HepG2 (cell line): ENCODE measurements around the gene RSPH1.

Experiments
- ATF6 ChIP-seq: sonication (generic); formaldehyde crosslinking; conservative IDR thresholded peaks from 2 replicates; pipeline ENCODE4 v1.4.0; 2020; ENCODE audit warnings: missing genetic modification reagents
- ELF4 ChIP-seq: sonication (generic); formaldehyde crosslinking; IDR thresholded peaks from 2 replicates; pipeline ENCODE4 v1.5.0; 2020; ENCODE audit warnings: missing genetic modification reagents, mild to moderate bottlenecking, moderate library complexity, borderline replicate concordance
- FOXJ3 ChIP-seq: sonication (generic); formaldehyde crosslinking; IDR thresholded peaks from 2 replicates; pipeline ENCODE4 v1.4.0; 2020; ENCODE audit warnings: missing genetic modification reagents, mild to moderate bottlenecking, borderline replicate concordance
- SMC3 ChIP-seq: IDR thresholded peaks from 2 replicates; pipeline ENCODE4 v1.6.1; 2011; ENCODE audit warnings: low read length, improper control_type of control experiment

- TF ChIP-seq ELF4 (no peak), SMC3 (no peak), ATF6 (no peak), FOXJ3 (CRISPR knock-in tag) (no peak)
Measured at GRCh38 chr21:42495027-42495426, 997 bp downstream of the RSPH1 start.
